ENCODE measurements around the gene LRBA.
"Not testable (repeated sequence)": the region's sequence is repeated elsewhere in the genome, so short reads cannot be mapped to it uniquely, and the experiment has no call there.

Gene LRBA

GRCh38 chr4:150387981-150388380, 627.1 kb downstream of the LRBA start:
- no peak overlapping the region for H3K4me3 ChIP-seq (ENCODE audit: low read depth, low read length)
- TF ChIP-seq CTCF (IDR thresholded peaks at IDR 0.05; ENCODE audit: control insufficient read depth, extremely low read depth, insufficient read depth): no peak
- DNase-seq (ENCODE audit: low read depth): no peak

- not testable (repeated sequence) for DNase-seq (ENCODE audit: low read depth); H3K4me3 ChIP-seq (ENCODE audit: low read depth, low read length)
These were observed 628.7 kb downstream of the LRBA start for GRCh38 chr4:150386415-150386814.

GRCh38 chr4:150385606-150386005, 629.5 kb downstream of the LRBA start:
- no peak overlapping the region for H3K4me3 ChIP-seq (ENCODE audit: low read depth, low read length)
- DNase-seq (ENCODE audit: low read depth): no peak
- TF ChIP-seq CTCF (IDR thresholded peaks at IDR 0.05; ENCODE audit: control insufficient read depth, extremely low read depth, insufficient read depth): no peak

GRCh38 chr4:150384249-150384648, 630.8 kb downstream of the LRBA start:
- DNase-seq (ENCODE audit: low read depth): no peak
- no peak for TF ChIP-seq CTCF (IDR thresholded peaks at IDR 0.05; ENCODE audit: control insufficient read depth, extremely low read depth, insufficient read depth)
- no peak overlapping the region for H3K4me3 ChIP-seq (ENCODE audit: low read depth, low read length)

GRCh38 chr4:150382028-150382427, 633.1 kb downstream of the LRBA start:
- DNase-seq (ENCODE audit: low read depth): no peak
- H3K4me3 ChIP-seq (ENCODE audit: low read depth, low read length): no peak overlapping the region

GRCh38 chr4:150381609-150382008, 633.5 kb downstream of the LRBA start:
- H3K4me3 ChIP-seq (ENCODE audit: low read depth, low read length): no peak overlapping the region
- DNase-seq (ENCODE audit: low read depth): no peak
- no peak for TF ChIP-seq CTCF (IDR thresholded peaks at IDR 0.05; ENCODE audit: control insufficient read depth, extremely low read depth, insufficient read depth)

More at GRCh38 chr4:150382028-150382427, 633.1 kb downstream of the LRBA start:
- no peak for TF ChIP-seq CTCF (IDR thresholded peaks at IDR 0.05; ENCODE audit: control insufficient read depth, extremely low read depth, insufficient read depth)

GRCh38 chr4:150381036-150381435, 634.0 kb downstream of the LRBA start:
- no peak overlapping the region for H3K4me3 ChIP-seq (ENCODE audit: low read depth, low read length)
- no peak for TF ChIP-seq CTCF (IDR thresholded peaks at IDR 0.05; ENCODE audit: control insufficient read depth, extremely low read depth, insufficient read depth)
- DNase-seq (ENCODE audit: low read depth): no peak
